ENCODE data around the gene GAB2.

GAB2 gene

DNA sequence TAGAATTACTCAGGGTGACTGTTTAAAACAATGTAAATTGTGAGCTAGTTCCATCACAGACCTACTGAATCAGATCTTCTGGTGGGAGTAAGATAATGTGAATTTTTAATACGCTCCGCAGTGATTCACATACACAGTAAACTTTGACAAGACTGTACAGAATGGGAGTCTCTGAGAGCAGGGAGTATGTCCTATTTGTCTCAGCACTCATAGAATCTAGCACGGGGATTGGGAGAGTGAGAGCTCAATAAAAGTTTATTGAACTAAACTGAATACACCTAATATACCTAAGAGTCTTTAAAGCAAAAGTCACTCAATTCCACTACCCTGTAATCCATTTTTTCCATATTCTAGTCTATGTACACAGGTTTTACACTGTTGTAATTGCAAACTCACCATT, 11.2 kb upstream of the GAB2 start:
- no peak for DNase-seq (ENCODE audit: low read depth in 1 of 2, low spot score in 1 of 2)

DNA sequence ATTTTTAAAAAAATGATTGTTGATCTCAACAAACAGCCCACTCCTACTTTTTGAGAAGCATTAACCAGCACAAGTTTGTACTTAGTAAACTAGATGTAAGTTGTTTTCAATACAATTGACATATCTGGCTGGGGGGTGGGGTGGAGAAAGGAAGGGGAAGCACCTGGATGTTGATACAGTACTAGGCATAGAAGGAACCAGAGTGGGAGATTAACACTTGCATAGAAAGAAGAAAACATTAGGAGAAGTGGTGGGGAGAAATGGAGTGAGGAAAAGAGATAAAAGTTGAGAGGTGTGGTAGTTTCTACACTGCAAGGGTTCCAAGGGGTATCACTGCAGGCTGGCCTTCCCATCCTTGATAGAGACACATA, 10.6 kb upstream of the GAB2 start:
- no peak for DNase-seq (ENCODE audit: low read depth in 1 of 2, low spot score in 1 of 2)

DNA sequence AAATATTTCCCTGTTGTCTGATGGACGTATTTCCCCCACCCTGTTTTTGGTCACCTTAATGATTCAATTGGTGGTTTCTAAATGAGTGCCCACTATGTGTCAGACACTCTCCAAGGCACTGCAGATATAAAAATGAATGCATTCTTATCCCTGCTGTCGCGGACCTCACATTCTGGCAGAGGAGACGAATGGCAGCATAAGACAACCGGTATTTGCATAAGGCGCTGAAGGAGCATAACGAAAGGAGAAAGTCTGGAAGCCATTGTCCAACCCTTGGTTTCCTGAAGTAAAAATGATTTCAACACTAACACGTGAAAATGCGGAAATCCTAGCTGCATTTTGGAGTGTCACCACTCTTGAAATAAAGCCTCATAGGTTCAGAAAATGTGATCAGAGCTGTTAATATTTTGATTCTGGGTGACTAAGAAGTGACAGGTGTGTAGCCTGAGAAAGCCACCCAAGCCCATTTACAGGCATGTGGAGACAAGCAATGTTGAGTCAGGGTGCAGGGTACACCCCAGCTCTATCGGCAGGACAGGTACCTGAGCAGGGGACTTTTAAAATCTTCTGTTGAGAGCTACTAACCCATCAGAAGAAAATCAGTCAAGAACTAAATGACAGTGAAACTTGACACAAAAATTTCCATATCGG, 10.1 kb upstream of the GAB2 start:
- DNase-seq (ENCODE audit: low read depth in 1 of 2, low spot score in 1 of 2), result no peak

DNA sequence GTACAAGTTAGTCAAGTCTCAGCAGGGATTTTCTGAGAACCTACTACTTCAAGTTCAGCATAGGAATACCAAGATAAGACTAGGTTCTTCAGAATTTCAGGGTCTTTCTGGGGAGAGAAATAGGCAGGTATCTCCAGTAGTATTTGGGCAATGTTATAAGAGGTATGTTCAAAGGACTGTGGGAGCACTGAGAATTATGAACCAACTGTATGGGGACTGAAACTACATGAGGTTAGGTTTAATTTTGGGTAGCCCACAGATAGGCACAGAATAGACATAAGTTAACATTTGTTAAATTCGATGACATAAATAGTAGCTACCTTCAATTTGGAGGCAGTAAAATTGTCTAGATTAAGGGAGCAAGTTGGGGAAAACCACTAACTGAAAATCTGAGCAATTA, 9.2 kb upstream of the GAB2 start:
- no peak for DNase-seq (ENCODE audit: low read depth in 1 of 2, low spot score in 1 of 2)

DNA sequence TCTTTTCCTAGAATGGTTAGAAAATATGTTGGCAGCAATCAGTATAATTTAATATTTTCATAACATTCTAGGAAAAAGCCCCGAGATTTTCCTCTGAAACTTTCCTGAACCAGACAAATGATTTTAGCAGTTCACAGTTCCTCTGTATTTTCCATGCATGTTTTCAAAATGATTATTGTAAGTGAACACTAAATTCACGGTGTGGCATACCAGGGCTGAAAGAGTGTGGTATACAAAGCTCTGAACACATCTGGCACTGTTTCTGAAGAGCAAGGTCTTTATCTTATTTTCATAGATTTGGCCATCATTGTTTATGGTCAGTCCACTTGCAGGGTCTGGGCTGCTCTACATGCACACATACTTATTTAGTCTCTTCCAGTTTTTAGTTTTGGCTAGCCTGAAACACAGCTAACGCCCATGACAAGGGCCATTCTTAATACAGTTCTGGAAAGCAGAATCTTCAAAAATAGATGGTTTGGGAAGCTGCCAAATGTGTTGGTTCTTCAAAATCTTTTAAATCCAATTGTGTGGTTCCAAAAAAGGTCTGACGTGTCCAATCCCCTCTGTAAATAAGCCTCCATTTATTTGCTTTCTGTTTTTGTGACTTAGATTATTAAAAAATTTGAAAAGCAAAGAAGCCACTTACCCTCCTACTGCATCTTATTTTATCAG, 7.9 kb upstream of the GAB2 start:
- DNase-seq (ENCODE audit: low read depth in 1 of 2, low spot score in 1 of 2), result no peak

DNA sequence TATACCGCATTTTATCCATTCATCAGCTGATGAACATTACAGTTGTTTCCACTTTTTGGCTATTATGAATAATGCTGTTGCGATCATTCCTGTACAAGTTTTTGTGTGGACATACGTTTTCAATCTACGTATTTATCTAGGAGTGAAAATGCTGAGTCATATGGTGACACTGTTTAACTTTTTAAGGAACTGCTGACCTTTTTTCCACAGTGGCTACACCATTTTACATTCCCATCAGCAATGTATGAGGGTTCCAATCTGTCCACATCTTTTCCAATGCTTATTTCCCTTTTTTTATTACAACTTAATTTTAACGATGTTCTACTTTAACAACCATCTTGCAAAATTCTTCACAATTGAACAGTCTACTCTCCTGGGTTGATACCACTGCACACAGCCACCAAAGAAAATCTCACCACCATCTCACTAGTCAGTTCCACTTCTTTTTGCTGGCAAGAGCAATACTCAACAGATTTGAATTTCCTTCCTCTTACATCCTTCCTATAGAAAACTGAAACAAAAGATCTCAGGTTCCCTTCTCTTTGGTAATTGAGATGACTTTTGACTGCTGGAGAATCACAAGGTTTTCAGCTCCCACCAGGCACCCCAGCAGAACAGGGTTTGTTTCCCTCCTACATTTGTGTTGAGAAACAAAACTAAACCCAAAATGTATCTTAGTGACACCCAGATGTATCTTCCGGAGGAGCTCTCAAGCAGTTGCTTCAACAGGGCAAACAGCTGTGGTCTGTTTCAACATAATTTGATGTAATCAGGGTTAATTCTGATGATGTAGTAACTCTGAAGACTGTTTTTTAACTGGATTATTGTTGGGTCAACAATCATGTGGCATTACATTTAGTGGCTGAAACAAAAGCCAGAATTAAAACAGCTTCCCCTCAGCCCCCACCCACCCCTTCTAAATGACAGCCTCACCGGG, 7.0 kb upstream of the GAB2 start:
- DNase-seq (ENCODE audit: low read depth in 1 of 2, low spot score in 1 of 2), result no peak

DNA sequence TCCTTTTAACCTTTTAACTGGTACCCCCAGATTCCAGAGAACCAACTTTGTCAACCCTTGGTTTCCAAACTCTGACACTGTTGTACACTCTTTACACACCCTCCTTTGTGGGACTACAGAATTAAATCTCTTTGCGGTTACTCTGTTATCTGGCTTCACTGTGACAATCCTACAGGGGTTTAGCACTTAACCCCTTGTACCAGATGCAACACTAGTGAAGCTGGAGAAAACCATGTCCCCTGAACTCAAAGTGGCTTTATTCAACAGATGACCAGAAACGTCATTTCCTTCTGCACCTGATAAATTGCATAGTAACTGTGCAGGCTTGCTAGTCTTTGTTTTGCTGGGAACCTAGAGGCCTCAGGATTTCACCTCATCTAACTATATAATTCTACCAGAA, 5.6 kb upstream of the GAB2 start:
- no peak for DNase-seq (ENCODE audit: low read depth in 1 of 2, low spot score in 1 of 2)

DNA sequence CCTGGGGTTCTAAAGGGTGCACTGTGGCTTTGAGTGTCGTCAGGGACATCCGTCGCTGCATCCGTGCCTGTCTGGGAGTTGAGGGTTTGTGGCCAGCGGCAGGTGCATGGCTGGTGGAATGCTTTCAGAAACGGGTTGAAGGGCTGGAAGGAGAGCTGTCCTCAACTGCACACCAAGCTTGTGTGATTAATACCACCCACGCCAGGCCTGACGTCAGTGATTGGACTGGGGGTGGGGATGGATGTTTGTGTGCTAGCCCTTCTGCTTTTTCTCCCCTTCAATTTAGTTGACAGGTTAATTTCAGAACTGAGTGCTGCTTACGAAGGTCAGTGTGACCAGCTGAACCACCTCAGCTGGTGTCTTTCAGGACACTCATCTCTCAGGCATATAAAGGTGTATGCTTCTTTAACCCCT, 3.2 kb upstream of the GAB2 start:
- peak in 1 of 2 donors; percentile 31 for DNase-seq (ENCODE audit: low read depth in 1 of 2, low spot score in 1 of 2)

DNA sequence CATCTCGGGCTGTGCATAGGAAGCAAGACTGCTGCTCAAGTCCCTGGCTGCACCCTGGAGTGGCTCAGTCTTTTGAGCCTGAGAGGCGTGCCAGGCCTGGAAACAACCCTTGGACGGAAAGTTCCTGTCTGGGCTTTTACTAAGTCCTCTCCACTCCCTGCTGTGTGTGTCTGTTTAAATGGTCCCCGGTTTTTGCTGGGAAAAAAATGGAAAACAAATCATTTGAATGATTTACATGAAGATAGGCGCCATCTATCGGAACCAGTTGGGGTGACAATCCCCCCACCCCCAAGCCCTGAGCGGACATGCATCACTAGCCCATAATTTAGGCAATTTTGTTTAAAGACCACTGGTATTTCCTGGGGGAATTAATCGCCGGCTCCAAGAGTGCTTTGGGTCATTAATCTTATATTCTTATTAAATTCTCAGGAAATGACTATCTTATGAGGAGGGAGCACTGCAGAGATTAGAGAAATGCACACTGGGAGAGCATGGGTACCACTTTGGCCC, 2.7 kb upstream of the GAB2 start:
- peak in 1 of 2 donors; percentile 23 for DNase-seq (ENCODE audit: low read depth in 1 of 2, low spot score in 1 of 2)

DNA sequence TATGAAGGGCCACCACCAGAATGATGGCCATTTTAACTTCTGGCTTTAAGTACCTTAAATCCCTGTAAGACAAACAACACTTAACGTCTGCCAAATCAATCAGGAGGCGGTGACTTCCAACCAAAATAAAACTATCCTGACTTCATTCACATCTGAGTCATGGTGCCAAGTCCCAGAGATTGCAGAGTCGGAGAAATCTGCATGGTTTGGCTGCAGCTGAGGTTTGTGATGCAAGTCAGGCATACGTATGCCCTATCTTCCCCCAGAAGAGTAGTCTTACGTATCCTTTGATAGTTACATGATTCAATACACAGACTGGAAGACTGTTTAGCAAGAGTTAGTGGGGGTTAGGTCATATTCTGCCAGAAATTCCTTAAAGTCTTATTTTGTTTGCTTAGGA, 1.7 kb upstream of the GAB2 start:
- DNase-seq (ENCODE audit: low read depth in 1 of 2, low spot score in 1 of 2), result no peak

DNA sequence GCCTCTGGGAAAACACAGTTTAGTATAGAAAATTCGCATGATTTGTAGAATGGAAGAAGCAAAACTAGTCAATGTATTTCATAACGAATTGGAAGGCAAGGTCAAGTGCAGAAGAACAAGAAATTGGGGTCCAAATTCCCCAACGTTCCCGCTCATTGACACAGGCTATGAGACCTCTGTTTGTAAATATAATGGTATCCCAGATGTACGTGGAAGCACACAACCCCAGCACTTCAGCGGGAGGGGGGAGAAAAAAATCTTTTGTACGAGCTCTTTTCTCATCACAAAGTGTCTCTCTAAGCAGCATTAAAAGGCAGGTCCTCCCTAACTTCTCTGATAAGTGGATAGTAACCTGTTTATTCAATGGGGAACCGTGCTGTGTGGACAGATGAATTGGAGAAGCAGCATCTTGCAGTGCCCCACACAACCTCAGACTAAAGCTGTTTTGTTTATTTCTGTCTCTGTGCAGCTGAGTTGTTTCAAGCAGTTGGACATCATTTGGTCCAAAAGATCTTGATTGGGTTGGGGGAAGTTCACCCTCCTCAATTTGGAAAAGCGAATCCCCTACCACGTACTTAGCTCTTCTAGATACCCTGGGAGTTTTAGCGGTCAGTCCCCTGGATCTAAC, 1.1 kb upstream of the GAB2 start:
- no peak for DNase-seq (ENCODE audit: low read depth in 1 of 2, low spot score in 1 of 2)

DNA sequence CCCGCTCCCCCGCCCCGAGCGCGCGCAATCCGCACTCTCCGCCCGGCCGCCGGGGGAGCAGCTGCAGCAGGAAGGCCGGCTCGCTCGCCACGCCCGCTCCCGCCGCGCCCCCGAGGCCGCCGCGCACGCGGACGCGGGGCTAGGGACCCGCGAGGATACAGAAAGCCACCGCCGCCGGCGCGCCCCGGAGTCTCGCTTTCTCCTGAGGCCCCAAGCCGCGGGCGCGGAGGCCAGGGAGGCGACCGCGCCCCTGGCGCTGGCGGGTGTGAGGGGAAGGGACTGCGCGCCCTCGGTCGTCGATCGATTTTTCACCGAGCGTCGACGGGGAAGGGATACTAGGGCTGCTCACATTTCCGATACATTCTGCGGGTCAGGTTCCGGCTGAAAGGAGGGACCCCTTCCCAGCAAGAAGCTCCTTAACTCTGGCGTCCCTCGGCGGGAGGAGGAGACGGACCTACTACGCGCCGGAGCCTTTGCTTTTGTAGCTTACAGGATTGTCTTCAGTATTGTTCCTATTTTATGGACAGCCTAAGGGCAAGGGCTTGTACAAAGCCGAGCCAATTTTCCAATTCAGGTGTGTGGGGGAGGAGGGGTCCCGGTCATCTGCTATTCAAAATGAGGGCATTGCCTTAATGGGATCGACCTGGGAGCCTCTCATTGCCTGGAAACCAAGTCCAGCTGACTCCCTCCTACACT, 416 bp upstream of the GAB2 start:
- DNase-seq (ENCODE audit: low read depth in 1 of 2, low spot score in 1 of 2), result peak; percentile 58 to 59

DNA sequence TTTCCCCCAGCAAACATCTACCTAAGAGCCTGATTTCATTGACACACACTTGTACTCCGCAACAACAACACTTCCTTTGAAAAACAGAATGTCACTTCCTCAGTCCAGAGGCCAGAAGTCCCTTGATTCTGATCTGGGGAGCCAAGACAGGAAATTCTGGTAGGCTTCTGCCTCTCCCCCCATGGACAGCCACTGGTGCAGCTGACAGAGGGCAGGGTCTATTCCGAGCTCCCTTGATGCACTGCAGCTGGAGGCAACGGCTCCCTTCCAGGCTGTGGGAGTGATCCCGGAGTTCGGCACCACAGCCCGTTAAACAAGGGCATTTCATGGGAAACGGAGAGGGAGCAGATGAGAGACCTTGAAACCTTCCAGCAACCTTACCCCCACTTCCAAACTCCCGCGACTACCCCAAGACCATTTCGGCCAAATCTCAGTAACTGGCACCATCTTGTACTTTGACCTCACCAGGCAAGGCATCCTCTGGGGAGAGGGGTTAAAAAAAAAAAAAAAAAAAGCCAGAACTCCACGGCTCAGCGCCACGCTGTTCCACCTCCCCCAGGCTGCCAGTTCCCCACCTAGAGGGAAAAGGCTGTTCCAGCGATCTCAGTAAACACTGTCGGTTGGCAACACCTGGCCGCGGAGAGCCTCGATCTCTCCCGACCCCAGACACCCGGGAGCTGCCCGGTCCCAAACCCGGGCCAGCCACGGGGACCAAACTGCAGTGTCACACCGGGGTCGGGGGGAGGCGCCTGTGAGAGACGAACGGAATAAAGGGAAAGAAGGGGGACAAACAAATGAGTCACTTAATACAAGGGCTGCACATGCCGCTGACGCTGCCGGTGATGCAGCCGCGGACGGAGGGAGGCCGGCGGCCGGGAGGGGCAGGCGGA, 1.1 kb downstream of the GAB2 start:
- peak; percentile 43 to 60 for DNase-seq (ENCODE audit: low read depth in 1 of 2, low spot score in 1 of 2)

DNA sequence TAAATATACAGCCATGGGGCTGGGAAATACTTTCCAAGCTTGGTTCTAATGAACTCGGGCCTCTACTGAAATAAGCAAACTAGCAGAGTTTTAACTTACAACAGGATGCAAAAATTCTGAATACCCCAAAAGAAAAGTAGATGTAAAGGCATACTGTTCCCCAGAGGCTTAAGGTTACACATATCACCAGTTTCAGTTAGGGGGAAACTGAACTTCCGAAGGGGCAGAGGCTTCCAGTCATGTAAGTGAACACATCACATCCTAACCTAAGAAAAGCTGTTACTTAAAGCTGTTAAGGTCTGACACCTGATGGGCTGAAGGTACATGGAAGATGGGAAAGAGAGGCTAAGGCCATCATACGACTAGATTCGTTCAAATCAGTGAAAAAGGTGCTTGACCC, 2.3 kb downstream of the GAB2 start:
- DNase-seq (ENCODE audit: low read depth in 1 of 2, low spot score in 1 of 2), result no peak

DNA sequence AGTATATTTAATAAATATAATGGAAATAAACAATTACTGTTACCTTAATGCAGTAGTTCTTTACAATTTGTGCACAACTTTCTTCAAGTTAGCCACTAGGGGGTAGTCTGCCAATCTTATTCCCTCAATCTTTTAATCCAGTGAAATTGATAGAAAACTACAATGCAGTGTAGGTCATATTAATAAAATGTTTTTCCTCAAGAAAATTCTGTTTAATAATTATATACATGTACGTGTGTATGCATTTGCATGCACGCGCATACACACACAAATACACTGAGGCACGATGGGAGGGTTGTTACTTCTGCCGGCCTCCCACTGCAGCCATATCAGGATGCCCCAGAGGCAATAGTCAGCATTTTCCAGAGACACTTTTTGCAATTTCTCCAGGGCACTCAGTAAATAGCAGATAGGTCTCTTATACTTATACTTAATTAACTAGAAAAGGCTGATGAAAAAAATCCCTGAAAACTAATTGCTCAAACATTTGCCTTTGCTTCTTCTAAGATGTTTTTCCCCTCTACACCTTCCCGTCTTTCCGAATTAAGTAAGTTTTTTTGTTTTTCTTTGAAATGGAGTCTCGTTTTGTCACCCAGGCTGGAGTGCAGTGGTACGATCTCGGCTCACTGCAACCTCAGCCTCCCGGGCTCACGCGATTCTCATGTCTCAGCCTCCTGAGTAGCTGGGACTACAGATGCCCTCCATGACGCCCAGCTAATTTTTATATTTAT, 3.1 kb downstream of the GAB2 start:
- no peak for DNase-seq (ENCODE audit: low read depth in 1 of 2, low spot score in 1 of 2)

DNA sequence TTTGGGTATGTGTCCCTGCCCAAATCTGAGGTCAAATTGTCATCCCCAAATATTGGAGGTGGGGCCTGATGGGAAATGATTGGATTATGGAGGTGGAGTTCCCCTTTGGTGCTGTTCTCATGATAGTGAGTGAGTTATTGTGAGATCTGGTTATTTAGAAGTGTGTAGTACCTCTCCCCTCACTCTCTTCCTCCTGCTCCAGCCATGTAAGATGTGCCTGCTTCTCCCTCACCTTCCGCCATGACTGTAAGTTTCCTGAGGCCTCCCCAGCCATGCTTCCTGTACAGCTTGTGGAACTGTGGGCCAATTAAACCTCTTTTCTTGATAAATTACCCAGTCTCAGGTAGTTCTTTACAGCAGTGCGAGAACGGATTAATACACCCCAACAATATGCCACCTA, 9.0 kb downstream of the GAB2 start:
- no peak for DNase-seq (ENCODE audit: low read depth in 1 of 2, low spot score in 1 of 2)

DNA sequence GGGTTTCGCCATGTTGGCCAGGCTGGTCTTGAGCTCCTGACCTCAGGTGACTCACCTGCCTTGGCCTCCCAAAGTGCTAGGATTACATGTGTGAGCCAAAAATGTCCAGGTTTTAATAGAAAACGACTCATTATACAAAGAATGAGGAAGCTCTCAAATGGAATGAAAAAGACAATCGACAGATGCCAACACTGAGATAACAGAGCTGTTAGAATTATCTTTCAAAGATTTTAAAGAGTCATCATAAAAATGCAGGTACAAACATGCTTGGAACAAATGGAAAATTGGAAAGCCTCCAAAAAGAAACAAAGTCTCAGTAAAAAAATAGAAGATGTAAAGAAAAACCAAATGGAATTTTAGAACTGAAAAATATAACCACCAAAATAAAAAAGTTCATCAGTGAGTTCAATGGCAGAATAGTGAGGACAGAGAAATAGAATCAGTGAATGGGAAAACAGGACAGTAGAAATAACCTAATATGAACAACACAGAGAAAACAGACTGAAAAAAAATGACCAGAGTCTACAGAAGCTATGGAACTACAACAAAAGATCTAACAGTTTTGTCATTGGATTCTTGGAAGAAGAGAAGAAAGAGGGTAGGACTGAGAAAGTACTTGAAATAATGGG, 10.9 kb downstream of the GAB2 start:
- no peak for DNase-seq (ENCODE audit: low read depth in 1 of 2, low spot score in 1 of 2)

DNA sequence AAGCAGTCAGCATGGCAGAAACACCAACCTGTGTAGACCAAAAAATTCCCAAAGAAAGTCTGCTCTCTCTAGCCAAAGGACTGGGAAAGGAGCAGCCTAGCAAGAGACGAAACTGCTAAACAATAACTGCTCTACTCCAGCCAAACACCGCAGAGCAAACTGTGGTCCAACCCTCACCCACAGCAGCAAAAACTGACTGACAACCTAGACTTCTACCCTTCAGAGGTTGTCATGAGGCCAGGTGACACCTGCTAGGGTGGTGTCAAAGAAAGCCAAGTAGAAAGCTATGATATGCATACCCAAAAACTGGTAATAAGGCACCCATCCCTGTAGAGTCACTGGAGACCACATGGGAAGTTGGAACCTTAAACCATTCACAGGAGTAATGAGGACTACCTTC, 11.8 kb downstream of the GAB2 start:
- DNase-seq (ENCODE audit: low read depth in 1 of 2, low spot score in 1 of 2), result no peak

DNA sequence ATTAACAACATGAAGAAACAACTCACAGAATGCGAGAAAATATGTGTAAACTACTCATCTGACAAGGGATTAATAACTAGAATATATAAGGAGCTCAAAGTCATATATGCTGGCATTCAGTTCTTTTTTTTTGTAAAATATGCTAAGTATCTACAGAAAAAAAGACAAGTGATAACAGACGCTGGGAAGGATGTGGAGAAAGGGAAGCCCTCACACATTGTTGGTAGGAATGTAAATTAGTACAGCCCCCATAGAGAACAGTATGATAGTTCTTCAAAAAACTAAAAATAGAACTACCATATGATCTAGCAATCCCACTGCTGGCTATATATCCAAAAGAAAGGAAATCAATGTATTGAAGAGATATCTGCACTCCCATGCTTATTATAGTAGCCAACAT, 13.8 kb downstream of the GAB2 start:
- DNase-seq (ENCODE audit: low read depth in 1 of 2, low spot score in 1 of 2), result no peak
